Activated CD4-positive, CD25-positive, alpha-beta regulatory T cell treated with anti-CD3 and anti-CD28 coated beads, Interleukin-2, amount 50 U/mL, for 72 hours (primary cell): ENCODE measurements around the gene ZFPM1.
"Not testable (repeated sequence)": the region's sequence is repeated elsewhere in the genome, so short reads cannot be mapped to it uniquely, and the experiment has no call there.

ENCODE experiments used
- DNase-seq: peaks from one replicate; pipeline ENCODE4 v3.0.0; 2021

Gene ZFPM1

GRCh38 chr16:88517208-88517774 is 64.2 kb downstream of the ZFPM1 start:
- not testable (repeated sequence) for DNase-seq

DNA sequence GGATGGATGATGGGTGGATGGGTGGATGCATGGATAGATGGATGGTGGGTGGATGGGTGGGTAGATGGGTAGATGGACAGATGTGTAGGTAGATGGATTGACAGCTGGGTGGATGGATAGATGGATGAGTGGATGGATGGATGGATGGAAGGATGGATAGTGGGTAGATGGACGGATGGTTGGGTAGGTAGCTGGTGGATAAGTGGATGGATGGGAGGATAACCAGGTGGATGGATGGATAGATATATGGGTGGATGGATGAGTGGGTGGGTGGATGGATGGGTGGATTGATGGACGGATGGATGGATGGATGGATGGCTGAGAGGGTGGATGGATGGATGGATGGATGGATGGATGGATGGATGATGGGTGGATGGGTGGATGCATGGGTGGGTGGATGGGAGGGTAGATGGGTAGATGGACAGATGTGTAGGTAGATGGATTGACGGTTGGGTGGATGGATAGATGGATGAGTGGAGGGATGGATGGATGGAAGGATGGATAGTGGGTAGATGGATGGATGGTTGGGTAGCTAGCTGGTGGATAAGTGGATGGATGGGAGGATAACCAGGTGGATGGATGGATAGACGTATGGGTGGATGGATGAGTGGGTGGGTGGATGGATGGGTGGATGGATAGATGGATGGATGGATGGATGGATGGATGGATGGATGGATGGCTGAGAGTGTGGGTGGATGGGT is 65.5 kb downstream of the ZFPM1 start:
- DNase-seq, result not testable (repeated sequence)

GRCh38 chr16:88519240-88519639 is 66.2 kb downstream of the ZFPM1 start:
- DNase-seq, result no peak

DNA sequence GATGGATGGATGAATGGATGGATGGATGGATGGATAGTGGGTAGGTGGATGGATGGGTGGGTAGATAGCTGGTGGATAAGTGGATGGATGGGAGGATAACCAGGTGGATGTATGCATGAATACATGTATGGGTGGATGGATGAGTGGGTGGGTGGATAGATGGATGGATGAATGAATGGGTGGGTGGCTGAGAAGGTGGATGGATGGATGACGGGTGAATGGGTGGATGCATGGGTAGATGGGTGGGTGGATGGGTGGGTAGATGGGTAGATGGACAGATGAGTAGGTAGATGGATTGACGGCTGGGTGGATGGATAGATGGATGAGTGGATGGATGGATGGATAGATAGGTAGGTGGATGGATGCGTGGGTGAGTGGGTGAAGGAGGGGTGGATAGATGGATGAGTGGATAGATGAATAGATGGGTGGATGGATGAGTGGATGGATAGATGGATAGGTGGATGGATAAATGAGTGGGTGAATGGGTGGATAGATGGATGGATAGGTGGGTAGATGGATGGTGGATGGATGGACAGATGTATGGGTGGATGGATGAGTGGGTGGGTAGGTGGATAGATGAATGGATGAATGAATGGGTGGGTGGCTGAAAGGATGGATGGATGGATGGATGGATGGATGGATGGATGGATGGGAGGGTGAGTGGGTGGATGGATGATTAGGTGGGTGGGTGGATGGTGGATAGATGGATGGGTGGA is 67.0 kb downstream of the ZFPM1 start:
- no peak for DNase-seq

GRCh38 chr16:88521674-88522073 is 68.6 kb downstream of the ZFPM1 start:
- DNase-seq, result no peak

DNA sequence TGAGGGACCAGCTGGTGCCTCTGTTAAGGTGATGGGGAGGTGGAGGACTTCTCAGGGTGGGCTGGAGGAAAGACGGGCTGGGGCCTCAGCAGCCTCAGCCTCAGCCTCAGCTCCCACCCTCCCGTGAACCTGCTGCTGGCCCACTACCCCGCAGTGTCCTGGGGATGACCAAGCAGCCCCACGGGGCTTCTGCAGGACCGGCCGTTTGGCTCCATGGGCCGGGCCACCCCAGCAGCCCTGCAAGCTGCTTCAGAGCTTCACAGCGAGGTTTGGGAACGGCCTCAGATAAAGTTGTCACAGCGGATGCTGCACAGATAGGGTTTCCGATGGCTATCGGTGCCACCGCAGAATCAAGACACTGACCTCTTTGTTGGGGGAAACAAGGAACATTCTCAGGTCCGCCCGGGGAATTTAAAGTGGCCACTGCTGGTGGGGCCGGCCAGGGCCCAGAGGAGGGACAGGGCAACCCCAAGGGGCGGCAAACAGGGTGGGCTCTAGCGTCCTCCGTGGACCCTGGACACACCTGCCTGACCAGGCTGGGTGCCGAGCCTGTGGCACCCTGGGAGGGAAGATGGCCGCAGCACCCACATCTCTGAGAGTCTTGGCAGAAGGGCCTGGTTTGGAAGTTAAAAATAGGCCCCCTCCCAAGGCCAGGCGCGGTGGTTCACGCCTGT is 69.3 kb downstream of the ZFPM1 start:
- no peak for DNase-seq

DNA sequence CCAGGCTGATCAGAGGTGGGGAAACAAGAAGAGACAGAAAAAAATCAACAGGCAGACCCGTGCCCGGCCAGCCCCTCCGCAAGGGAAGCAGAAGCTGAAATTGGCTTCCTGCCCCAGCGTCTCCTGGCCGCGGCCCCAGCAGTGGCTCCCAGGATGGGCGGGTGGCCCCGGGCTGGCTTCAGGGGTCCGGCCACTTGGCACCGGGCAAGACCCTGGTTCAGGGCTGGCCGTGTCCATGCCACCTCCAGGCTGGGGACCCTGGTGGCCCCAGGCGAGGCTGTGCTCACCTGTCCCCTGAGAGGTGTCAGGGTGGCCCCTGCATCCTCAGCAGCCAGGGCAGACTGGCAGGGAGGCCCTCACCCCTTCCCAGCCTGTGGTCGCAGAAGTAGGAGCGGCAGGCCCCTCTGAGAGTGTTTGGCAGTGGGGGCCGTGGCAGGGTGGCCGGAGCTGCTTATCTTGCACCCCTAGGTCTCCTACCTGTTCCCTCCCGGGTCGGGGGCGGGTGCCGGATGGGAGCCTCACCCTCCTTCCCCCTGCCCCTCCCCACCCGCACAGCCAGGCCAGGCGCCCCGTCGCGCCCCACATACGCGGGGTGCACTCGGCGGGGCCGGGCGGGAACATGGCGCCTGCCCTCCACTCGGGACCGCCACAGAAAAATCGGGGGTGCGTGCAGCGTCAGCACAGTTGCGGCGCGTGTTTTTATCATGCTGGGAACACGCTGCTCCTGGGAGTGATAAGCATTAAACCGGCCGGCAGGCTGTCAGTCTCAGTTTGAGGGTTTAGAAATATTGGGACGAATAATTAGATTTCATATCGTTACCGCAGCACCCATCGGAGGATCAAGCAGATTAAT is 70.5 kb downstream of the ZFPM1 start:
- DNase-seq, result no peak

GRCh38 chr16:88524274-88524972 is 71.3 kb downstream of the ZFPM1 start:
- DNase-seq, result no peak

- DNase-seq, result no peak
Observed at GRCh38 chr16:88524973-88525662, 72.0 kb downstream of the ZFPM1 start.

- no peak for DNase-seq
Observed at GRCh38 chr16:88525663-88525990, 72.5 kb downstream of the ZFPM1 start.

GRCh38 chr16:88526008-88526905 is 73.2 kb downstream of the ZFPM1 start:
- DNase-seq, result no peak

DNA sequence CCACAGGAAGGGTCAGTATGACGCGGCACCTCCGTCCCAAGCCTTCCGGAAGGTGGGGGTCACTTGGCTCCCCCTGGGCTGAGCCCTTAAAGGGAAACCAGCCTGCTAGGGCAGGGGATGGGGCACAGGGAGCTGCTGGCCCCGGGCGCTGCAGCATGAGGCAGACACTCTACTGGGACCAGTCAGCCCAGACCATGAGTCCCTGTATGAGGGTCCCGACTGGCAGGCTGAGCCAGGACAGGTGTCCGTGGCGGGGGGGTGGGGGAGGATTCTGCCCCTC is 73.8 kb downstream of the ZFPM1 start:
- DNase-seq, result no peak

GRCh38 chr16:88527186-88527936 is 74.3 kb downstream of the ZFPM1 start:
- DNase-seq, result peak; percentile 74

DNA sequence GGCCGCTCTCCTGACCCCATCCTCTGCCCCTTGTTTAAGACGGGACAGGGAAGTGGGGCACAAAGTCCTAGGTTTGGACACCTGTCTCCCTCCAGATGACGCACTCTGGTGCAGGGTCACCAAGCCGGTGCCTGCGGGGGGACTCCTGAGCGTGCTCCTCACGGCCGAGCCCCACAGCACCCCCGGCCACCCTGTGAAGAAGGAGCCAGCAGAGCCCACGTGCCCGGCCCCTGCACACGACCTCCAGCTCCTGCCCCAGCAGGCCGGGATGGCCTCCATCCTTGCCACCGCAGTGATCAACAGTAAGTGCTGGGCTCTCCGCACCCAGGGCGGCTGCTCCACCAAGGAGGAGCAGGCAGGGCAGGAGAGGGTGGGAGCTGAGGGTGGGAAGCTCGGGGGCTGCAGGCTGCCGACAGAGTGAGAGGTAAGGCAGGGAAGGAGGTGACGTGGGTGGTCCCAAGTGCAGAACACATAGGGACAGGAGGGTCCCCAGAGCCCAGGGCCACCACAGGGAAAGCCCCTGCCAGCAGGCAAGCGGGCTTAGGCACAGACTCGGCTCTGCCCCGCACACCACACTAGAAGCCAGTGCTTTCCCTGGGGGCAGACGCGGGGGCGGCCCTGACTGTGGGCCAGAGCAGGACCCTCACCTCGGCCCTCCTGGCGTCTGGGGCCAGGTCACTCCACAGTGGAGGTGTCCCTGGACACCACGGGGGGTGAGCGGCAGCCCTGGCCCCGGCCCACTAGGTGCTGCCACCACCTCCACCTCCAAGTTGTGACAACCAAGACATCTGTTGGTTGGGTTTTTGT is 75.1 kb downstream of the ZFPM1 start:
- DNase-seq, result no peak

- DNase-seq, result no peak
Observed at GRCh38 chr16:88528902-88529318, 75.8 kb downstream of the ZFPM1 start.

- no peak for DNase-seq
Observed at GRCh38 chr16:88529596-88529995, 76.5 kb downstream of the ZFPM1 start.

GRCh38 chr16:88530051-88530857 is 77.2 kb downstream of the ZFPM1 start:
- DNase-seq, result no peak

DNA sequence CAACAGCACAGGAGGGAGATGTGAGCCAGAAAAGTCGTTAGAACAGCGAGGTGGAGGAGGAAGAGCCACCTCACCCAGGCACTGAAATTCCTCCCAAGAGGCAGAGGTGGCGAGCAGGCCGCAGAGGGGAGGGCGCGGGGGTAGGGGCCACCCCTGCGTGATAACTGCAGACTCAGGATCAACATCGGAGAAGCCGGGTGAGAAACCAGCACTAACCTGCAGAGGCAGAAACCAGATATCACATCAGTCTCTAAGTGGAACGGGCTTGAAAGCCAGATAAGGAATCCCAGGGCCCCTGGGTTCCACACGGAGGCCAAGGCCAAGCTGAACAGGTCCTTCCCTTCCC is 77.8 kb downstream of the ZFPM1 start:
- DNase-seq, result no peak
